GM19351 (cell line): ENCODE data around the gene PLAU.
A peak's percentile ranks its signal among the peaks of the same experiment; 100 is the strongest.
"Not testable (repeated sequence)": the region's sequence is repeated elsewhere in the genome, so short reads cannot be mapped to it uniquely, and the experiment has no call there.

Source experiments
- ATAC-seq: cut with Tn5 transposase; IDR thresholded peaks from one replicate; pipeline ENCODE4 v1.9.1; 2021; ENCODE audit warnings: mild to moderate bottlenecking, moderate library complexity; ENCODE audit not compliant: unreplicated experiment

Gene PLAU

DNA sequence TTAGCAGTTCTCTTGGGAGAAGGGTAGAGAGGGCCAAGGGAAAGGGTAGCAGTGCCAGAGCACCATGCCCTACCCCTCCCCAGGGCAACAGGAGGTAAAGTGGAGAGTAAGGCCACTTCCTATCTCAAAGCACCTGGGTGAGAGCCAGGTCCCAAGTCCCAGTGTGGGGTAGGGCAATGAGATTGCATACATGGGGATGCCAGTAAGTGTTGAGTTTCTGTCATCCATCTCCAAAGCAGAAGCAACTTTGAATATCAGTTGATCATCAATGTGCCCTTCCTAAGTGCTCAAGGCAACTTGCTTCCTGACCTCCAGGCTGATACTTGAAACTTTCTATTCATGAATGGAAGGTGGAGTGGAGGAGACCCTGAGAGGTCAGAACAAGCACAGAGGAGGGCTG, 34.4 kb upstream of the PLAU start:
- no peak for ATAC-seq

DNA sequence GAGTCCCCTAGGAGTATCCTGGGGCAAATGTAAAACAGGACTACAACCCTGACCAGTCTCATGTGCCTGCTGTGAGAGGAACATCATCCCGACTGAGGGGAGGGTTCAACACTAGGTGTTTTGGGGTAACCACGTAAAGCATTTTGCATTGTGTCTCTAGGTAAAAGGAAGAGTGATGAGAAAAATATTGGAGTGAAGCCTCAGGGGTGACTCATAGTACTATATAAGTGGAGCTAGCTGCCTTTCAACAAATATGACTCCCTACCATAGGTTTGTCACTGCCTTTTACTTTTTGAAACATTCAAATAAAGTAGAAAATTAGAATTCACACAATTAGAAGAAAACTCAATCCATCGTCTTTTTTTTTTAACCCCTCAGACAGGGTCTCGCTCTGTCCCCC, 34.0 kb upstream of the PLAU start:
- ATAC-seq: no peak

- no peak for ATAC-seq
These were observed 33.3 kb upstream of the PLAU start for GRCh38 chr10:73877533-73878160.

GRCh38 chr10:73878365-73878764, 32.6 kb upstream of the PLAU start:
- no peak for ATAC-seq

- peak; percentile 91 for ATAC-seq
These were observed 31.4 kb upstream of the PLAU start for GRCh38 chr10:73879296-73880173.

DNA sequence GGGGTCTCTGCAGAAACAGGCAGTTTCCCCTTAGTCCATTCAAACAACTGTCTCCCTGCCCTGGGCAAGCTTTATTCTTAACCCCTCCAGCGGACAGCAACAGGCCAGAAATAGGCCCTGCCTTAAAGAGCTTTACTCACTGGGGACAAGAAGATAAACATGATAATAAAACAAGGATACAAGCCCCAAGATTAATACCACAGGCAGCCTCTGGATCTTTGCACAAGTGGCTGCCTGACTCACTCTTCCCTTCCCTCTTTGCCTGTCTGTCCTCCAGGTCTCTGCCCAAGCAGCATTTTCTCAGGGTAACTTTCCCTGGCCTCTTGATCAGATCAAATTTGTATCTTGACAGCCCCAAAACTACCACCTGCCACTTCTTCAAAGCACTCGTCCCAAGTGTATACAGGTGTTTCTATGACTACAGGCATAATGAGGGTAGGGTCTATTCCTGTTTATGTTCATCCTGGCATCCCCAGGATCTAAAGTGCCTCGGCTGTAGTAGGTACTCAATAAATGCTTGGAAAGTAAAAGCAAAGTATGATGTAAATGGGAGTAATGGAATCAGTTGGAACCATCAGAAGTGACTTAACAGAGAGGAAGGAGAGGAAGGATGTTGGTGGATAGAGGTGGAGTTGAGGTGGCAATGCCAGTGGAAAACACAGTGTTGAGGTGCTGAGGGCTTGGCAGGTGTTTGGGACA, 29.6 kb upstream of the PLAU start:
- ATAC-seq: no peak

DNA sequence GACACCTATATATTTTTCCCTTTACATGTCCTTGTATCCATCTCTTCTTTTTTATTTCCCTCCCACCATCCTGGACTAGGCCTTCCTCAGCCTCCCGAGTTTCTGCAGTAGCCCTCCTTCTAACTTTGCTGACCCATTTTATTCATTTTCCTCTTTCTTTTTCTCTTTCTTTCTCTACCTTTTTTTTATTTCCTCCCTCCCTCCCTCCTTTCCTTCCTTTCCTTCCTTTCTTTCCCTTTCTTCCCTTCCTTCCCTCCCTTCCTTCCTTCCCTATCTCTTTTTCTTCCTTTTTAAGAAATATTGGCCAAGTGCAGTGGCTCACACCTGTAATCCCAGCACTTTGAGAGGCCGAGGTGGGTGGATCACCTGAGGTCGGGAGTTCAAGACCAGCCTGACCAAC, 26.9 kb upstream of the PLAU start:
- ATAC-seq: no peak

- ATAC-seq: peak; percentile 68
These were observed 24.8 kb upstream of the PLAU start for GRCh38 chr10:73886085-73886529.

DNA sequence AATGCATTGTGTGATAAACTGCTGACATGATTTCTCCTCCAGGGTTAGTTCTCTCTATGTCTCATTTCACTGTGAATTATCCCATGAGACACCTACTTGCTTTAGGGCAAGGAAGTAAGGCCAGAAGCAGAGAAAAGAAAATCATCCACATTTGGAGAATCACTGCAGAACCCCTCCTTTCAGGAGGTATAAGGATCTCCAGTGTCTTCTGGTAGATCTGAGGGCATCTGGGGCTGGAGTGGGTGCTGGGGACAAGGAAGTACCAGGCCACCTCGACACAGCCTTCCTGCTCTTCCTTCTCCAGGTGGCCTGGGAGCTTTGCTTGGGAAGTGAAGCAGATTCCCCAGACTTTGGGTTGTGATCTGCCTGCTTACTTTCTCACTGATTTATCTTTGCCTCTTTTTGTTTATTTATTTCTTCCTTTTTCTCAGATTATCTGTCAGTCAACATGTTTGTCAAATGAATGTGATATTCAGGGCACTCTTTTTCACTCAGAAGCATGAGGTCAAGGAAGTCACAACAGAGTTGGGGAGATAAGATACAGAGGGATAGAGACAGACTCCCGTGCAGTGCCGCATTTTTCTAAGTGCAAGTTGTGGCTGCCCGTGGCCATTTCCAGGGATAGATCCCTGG, 24.2 kb upstream of the PLAU start:
- ATAC-seq: no peak

GRCh38 chr10:73887294-73888039, 23.5 kb upstream of the PLAU start:
- no peak for ATAC-seq

GRCh38 chr10:73888514-73888913, 22.4 kb upstream of the PLAU start:
- ATAC-seq: no peak

GRCh38 chr10:73889014-73889413, 21.9 kb upstream of the PLAU start:
- ATAC-seq: no peak

- not testable (repeated sequence) for ATAC-seq
These were observed 21.5 kb upstream of the PLAU start for GRCh38 chr10:73889416-73889815.

GRCh38 chr10:73890261-73890660, 20.7 kb upstream of the PLAU start:
- no peak for ATAC-seq

- ATAC-seq: not testable (repeated sequence)
These were observed 20.1 kb upstream of the PLAU start for GRCh38 chr10:73890830-73891229.

DNA sequence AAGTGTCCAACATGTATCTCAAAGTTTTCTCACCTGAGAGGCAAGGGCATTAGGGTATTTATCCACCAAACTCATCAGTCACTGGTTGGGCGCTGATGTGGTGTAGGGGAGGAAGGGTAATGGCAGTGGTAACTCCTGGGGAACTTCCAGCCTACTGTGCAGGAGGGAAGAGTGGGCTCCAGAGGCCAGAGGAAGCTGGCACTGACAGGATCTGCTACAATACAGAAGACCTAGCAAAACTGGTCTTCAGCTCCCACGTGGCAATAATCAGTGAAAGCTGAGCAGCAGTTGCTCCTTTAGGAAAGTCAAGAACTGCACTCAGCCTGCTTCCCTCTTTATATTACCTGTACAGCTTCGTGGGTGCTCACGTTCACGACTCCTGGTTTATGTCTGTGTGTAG, 19.4 kb upstream of the PLAU start:
- ATAC-seq: no peak

DNA sequence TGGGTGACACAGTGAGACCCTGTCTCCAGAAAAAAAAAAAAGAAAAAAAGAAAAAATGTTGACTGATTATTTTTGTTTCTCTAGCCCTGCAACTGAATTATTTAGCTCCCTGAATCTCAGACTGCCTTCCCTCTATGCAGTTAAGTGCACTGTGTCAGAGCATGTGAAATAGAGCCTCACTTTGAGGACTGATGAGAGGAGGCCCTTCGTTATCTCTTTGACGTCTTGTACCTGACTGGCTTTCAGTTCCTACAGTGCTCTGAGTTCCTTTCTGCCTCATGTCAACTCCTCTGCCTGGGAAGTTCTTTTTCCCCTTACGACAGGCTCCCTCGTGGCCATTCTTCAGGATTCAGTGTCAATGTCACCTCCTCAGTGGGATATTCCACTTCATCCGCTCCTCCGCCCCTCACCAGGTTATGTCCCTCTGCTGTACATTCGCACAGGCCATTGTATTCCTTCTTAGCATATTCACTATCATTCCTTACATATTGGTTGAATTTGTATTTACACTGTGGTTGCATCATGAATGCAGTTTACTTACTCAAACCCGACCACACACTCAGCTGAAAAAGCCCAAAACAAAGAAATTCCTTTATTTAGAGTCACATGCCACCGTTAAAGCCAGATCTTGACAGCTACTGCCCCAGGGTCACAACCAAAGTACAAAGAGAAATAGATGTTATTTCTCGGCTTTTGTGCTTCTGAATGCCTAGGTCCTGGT, 18.5 kb upstream of the PLAU start:
- ATAC-seq: no peak

DNA sequence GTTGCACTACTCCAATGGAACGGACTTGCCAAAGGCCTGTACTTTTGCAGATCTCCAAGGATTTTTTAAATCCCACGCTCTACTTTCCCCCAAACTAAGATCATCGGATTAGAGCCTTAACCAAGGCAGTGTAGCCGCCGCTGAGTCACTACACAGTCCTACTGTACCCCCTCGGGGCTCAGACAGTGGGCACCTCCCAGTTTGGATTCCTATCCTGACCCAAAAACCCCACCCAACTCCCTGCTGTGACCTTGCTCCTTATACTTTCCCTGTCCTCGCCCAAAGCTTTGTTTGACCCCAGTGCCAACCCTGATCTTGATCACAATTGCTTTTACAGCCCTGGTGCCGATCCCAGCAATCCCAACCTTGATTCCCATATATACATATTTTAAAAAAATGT, 17.5 kb upstream of the PLAU start:
- ATAC-seq: no peak

- no peak for ATAC-seq
These were observed 16.5 kb upstream of the PLAU start for GRCh38 chr10:73894245-73894971.
